Body of pancreas (tissue), 4 donors: ENCODE measurements around the gene SLC9A9.

Experiments
- POLR2A ChIP-seq, 3 donors: fragments of 450-650 bp; IDR thresholded peaks; one replicate each; pipeline ENCODE4 v1.6.1; 2016; ENCODE audit warnings: antibody characterized with exemption in 3 of 3, mild to moderate bottlenecking in 2 of 3
- TF ChIP-seq, protein P1 (sequence below), 7 experiments: fragments of 450-650 bp in 4 of 7; fragments of 200-600 bp in 3 of 7; sonication (generic) in 3 of 7; IDR thresholded peaks; one replicate each; pipeline ENCODE4 v1.5.1; 2016 to 2019; ENCODE audit warnings: antibody characterized with exemption in 7 of 7

GRCh38 chr3:143221446-143221845, 626.8 kb downstream of the SLC9A9 start:
- no peak for TF ChIP-seq POLR2A (IDR thresholded peaks at IDR 0.05)
- TF ChIP-seq, protein P1, sequence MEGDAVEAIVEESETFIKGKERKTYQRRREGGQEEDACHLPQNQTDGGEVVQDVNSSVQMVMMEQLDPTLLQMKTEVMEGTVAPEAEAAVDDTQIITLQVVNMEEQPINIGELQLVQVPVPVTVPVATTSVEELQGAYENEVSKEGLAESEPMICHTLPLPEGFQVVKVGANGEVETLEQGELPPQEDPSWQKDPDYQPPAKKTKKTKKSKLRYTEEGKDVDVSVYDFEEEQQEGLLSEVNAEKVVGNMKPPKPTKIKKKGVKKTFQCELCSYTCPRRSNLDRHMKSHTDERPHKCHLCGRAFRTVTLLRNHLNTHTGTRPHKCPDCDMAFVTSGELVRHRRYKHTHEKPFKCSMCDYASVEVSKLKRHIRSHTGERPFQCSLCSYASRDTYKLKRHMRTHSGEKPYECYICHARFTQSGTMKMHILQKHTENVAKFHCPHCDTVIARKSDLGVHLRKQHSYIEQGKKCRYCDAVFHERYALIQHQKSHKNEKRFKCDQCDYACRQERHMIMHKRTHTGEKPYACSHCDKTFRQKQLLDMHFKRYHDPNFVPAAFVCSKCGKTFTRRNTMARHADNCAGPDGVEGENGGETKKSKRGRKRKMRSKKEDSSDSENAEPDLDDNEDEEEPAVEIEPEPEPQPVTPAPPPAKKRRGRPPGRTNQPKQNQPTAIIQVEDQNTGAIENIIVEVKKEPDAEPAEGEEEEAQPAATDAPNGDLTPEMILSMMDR (IDR thresholded peaks at IDR 0.05), result no peak
